ENCODE data around the gene OR5W2. TPM values are rescaled to one million over a fixed set of nuclear protein-coding genes. Genes with fewer than 3 reads are reported as not detected.
"Not testable (repeated sequence)": the region's sequence is repeated elsewhere in the genome, so short reads cannot be mapped to it uniquely, and the experiment has no call there.

The OR5W2 gene
- total and polyA plus RNA-seq, 3 donors from 2014 or later: not detected

GRCh38 chr11:55920537-55920936, 6.2 kb upstream of the OR5W2 start:
- H3K9me3 ChIP-seq: no peaks in the 10 kb centered on the region
- no peaks in the 10 kb centered on the region for H3K4me1 ChIP-seq
- intact Hi-C loops (cut with DNase I; ENCODE audit: low total_unique reads): no loop called here
- no peak for TF ChIP-seq POLR2A (IDR thresholded peaks at IDR 0.05)
- TF ChIP-seq CTCF (IDR thresholded peaks at IDR 0.05): no peak
- H3K4me3 ChIP-seq: no peak overlapping the region
- no peaks in the 10 kb centered on the region for H3K36me3 ChIP-seq (ENCODE audit: low read depth, missing control alignments)
- no peak overlapping the region for H3K27ac ChIP-seq
- WGBS, 2 donors: 83 to 90% methylated on average over 3 to 5 of the region's 5 CpGs
- no peaks in the 10 kb centered on the region for H3K27me3 ChIP-seq
- no peak for DNase-seq

- no peaks in the 10 kb centered on the region for H3K36me3 ChIP-seq (ENCODE audit: low read depth, missing control alignments)
- H3K9me3 ChIP-seq: no peaks in the 10 kb centered on the region
- intact Hi-C loops (cut with DNase I; ENCODE audit: low total_unique reads): no loop called here
- H3K4me3 ChIP-seq: no peak overlapping the region
- WGBS, 2 donors: 41 to 48% methylated on average over 2 of the region's 2 CpGs
- H3K27ac ChIP-seq: no peak overlapping the region
- no peaks in the 10 kb centered on the region for H3K4me1 ChIP-seq
- no peak for TF ChIP-seq POLR2A (IDR thresholded peaks at IDR 0.05)
- no peak for TF ChIP-seq CTCF (IDR thresholded peaks at IDR 0.05)
- H3K27me3 ChIP-seq: no peaks in the 10 kb centered on the region
- DNase-seq: no peak
Measured at GRCh38 chr11:55902308-55902707, 12.1 kb downstream of the OR5W2 start.

- H3K9me3 ChIP-seq: no peaks in the 10 kb centered on the region
- TF ChIP-seq POLR2A (IDR thresholded peaks at IDR 0.05): no peak
- TF ChIP-seq CTCF (IDR thresholded peaks at IDR 0.05): no peak
- intact Hi-C loops (cut with DNase I; ENCODE audit: low total_unique reads): no loop called here
- H3K27ac ChIP-seq: no peak overlapping the region
- DNase-seq: peak; percentile 21
- 47 to 54% methylated on average over 8 of the region's 8 CpGs for WGBS, 2 donors
- H3K36me3 ChIP-seq (ENCODE audit: low read depth, missing control alignments): no peaks in the 10 kb centered on the region
- H3K4me1 ChIP-seq: no peaks in the 10 kb centered on the region
- H3K27me3 ChIP-seq: no peaks in the 10 kb centered on the region
- no peak overlapping the region for H3K4me3 ChIP-seq
Measured at GRCh38 chr11:55895216-55895615, 19.2 kb downstream of the OR5W2 start.

GRCh38 chr11:55885481-55885880, 28.9 kb downstream of the OR5W2 start:
- DNase-seq; H3K36me3 ChIP-seq (ENCODE audit: low read depth, missing control alignments); H3K4me1 ChIP-seq; H3K27me3 ChIP-seq; H3K9me3 ChIP-seq; H3K4me3 ChIP-seq; H3K27ac ChIP-seq; intact Hi-C loops (cut with DNase I; ENCODE audit: low total_unique reads): not testable (repeated sequence)
- 52 to 72% methylated on average over 9 of the region's 9 CpGs for WGBS, 2 donors

GRCh38 chr11:55884995-55885394, 29.4 kb downstream of the OR5W2 start:
- not testable (repeated sequence) for H3K36me3 ChIP-seq (ENCODE audit: low read depth, missing control alignments)
- WGBS, 2 donors: 60 to 64% methylated on average over 4 of the region's 4 CpGs

GRCh38 chr11:55882997-55883396, 31.4 kb downstream of the OR5W2 start, which contains the start of gene TRIM51:
Gene TRIM51 (plus strand): TSS chr11:55883297. CDS start chr11:55885429, 2,132 bp downstream.
- H3K4me3 ChIP-seq; DNase-seq; intact Hi-C loops (cut with DNase I; ENCODE audit: low total_unique reads); H3K27me3 ChIP-seq; H3K4me1 ChIP-seq; H3K9me3 ChIP-seq; H3K27ac ChIP-seq; H3K36me3 ChIP-seq (ENCODE audit: low read depth, missing control alignments): not testable (repeated sequence)
- WGBS, 2 donors: 94% methylated on average over 1 of the region's 1 CpG

More at GRCh38 chr11:55884995-55885394, 29.4 kb downstream of the OR5W2 start:
- H3K27me3 ChIP-seq; H3K4me3 ChIP-seq; DNase-seq; H3K27ac ChIP-seq; intact Hi-C loops (cut with DNase I; ENCODE audit: low total_unique reads); H3K9me3 ChIP-seq; H3K4me1 ChIP-seq: not testable (repeated sequence)

GRCh38 chr11:55873146-55873545, 41.2 kb downstream of the OR5W2 start:
- H3K4me1 ChIP-seq; H3K9me3 ChIP-seq; H3K27me3 ChIP-seq; H3K36me3 ChIP-seq (ENCODE audit: low read depth, missing control alignments); intact Hi-C loops (cut with DNase I; ENCODE audit: low total_unique reads); H3K27ac ChIP-seq: not testable (repeated sequence)
- WGBS, 2 donors: 22 to 36% methylated on average over 8 to 31 of the region's 34 CpGs
- H3K4me3 ChIP-seq: peak overlapping the region; percentile 36 to 64
- DNase-seq: peak; percentile 56

- H3K9me3 ChIP-seq; H3K36me3 ChIP-seq (ENCODE audit: low read depth, missing control alignments); H3K4me1 ChIP-seq; H3K27me3 ChIP-seq; intact Hi-C loops (cut with DNase I; ENCODE audit: low total_unique reads); H3K27ac ChIP-seq: not testable (repeated sequence)
- WGBS, 2 donors: 20% methylated on average over 27 of the region's 33 CpGs; no CpG with 5 or more reads in 1 of the 2 donors
- peak; percentile 41 for DNase-seq
- peak overlapping the region; percentile 36 to 64 for H3K4me3 ChIP-seq
Measured at GRCh38 chr11:55872731-55873130, 41.7 kb downstream of the OR5W2 start.

GRCh38 chr11:55867354-55867753, 47.0 kb downstream of the OR5W2 start:
- intact Hi-C loops (cut with DNase I; ENCODE audit: low total_unique reads); H3K9me3 ChIP-seq; DNase-seq; H3K36me3 ChIP-seq (ENCODE audit: low read depth, missing control alignments); H3K27ac ChIP-seq; H3K4me3 ChIP-seq; H3K27me3 ChIP-seq; H3K4me1 ChIP-seq: not testable (repeated sequence)
- WGBS, 2 donors: 84 to 87% methylated on average over 4 of the region's 4 CpGs
